DND-41 (cell line): ENCODE results near the gene NLGN2.

Source experiments
- EZH2 ChIP-seq: IDR thresholded peaks from 3 replicates; pipeline ENCODE4 v1.6.1; 2012; ENCODE audit warnings: borderline replicate concordance, low read depth, mild to moderate bottlenecking, moderate library complexity, low read length, inconsistent platforms; ENCODE audit not compliant: severe bottlenecking
- TF ChIP-seq, protein P1 (sequence below): IDR thresholded peaks from 2 replicates; pipeline ENCODE4 v1.5.1; 2012; ENCODE audit warnings: borderline replicate concordance, low read length, moderate library complexity, mild to moderate bottlenecking; ENCODE audit not compliant: poor library complexity, severe bottlenecking; ENCODE audit errors: extremely low read depth

DNA sequence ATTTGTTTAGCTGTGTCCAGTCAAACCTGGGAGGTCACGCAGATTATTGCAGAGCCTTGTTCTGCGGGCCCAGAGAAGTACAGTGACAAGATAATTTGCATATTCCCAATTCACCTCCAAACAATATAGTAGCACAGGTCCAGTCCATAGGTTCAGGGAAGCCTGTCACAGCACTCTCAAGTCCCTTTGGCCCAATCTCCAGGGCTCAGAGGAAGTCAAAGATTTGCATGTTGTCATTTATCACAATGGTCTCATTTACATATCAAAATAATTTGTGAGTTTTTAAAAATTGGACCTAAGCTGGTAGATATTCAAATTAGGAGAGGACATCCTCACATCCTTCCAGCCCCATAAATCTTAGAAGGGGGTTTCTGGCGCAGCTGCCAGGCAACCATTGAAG is 59.9 kb downstream of the NLGN2 start:
- TF ChIP-seq, protein P1, sequence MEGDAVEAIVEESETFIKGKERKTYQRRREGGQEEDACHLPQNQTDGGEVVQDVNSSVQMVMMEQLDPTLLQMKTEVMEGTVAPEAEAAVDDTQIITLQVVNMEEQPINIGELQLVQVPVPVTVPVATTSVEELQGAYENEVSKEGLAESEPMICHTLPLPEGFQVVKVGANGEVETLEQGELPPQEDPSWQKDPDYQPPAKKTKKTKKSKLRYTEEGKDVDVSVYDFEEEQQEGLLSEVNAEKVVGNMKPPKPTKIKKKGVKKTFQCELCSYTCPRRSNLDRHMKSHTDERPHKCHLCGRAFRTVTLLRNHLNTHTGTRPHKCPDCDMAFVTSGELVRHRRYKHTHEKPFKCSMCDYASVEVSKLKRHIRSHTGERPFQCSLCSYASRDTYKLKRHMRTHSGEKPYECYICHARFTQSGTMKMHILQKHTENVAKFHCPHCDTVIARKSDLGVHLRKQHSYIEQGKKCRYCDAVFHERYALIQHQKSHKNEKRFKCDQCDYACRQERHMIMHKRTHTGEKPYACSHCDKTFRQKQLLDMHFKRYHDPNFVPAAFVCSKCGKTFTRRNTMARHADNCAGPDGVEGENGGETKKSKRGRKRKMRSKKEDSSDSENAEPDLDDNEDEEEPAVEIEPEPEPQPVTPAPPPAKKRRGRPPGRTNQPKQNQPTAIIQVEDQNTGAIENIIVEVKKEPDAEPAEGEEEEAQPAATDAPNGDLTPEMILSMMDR, result no peak
- no peak for TF ChIP-seq EZH2
